ENCODE results near the gene SYNGR2. TPM values are rescaled to one million over a fixed set of nuclear protein-coding genes. Genes with fewer than 3 reads are reported as not detected.

The SYNGR2 gene
- total RNA-seq, 1 donor from 2014 or later: 44.1 TPM

GRCh38 chr17:78186692-78187595 lies 18.6 kb downstream of the SYNGR2 start, which contains the start of the genes AFMID and TK1:
AFMID (plus strand) TSS chr17:78187362; CDS start chr17:78187371, 9 bp downstream.
TK1 (minus strand) TSS chr17:78187052; CDS start chr17:78186994, 58 bp downstream.
- DNase-seq (ENCODE audit: low spot score): peak; percentile 99
- ATAC-seq: peak; percentile 80

DNA sequence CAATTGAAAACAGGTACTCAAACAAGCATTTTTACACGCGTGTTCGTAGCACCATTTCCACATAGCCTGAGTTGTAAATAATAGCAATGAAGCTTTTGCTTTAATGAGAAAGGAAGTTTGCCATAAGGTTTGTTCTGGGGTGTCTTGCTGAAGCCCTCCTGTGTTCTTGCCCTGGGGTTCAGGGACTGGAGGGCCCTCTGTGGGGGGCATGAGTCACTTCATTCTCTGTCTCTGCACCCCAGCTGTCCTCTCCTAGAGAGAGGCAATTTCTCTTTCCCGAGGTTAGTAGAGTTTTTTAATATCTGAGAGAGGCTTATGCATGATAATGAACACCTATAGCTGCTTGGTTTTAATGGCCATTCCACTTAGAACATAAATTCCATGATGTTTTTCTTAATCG lies 28.3 kb downstream of the SYNGR2 start:
- ATAC-seq (no peak), DNase-seq (ENCODE audit: low spot score) (no peak)

DNA sequence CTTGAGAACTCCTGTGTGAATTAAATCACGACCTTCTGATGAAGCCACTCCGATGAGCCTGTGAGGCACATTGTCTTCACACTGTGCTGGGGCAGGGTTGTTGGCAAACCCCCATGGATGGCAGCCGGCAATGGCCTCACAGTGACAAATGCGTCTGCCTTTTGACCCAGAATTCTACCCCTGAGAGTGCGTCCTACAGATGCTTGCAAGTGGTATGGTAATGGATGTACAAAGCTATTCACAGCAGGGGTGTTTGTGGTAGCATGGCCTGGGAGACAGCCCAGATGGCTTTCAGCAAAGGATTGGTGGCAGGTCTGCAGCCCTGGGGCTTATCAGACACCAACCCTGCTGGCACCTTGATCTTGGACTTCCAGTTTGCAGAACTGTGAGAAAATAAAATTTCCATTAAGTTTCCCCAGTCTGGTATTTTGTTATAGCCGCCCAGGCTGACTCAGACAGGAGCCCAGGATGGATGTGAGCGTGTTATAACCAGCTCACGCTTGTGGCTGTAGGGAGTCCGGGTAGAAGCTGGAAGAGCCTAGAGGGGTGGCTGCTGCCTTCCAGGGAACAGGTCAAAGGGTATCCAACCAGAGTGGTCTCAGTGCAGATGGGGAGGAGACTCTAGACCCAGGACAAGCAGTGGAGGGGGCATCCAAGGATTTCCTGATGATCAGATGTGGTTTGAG lies 28.9 kb downstream of the SYNGR2 start:
- peak; percentile 58 for ATAC-seq
- DNase-seq (ENCODE audit: low spot score): peak; percentile 73

- no peak for DNase-seq (ENCODE audit: low spot score)
Observed at GRCh38 chr17:78200451-78200850, 32.1 kb downstream of the SYNGR2 start.

DNA sequence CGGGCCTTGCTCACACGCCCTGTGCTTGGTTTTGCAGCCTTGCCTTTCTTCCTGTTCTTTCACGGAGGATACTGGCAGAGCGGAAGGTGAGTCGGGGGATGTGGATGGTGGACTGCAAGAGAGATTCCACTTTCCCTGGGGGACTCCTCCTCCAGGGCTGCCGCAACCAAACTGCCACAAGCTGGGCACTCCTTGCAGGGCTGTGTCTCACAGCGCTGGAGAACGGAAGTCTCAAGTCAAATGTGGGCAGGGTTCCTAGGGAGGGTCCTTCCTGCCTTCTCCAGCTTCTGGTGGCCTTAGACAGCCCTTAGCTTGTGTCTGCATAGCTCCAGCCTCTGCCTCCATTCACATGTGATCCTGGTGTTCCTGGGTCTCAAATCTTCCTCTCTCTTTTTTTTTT lies 34.3 kb downstream of the SYNGR2 start:
- no peak for ATAC-seq
- no peak for DNase-seq (ENCODE audit: low spot score)

More at GRCh38 chr17:78200451-78200850, 32.1 kb downstream of the SYNGR2 start:
- peak; percentile 51 for ATAC-seq

DNA sequence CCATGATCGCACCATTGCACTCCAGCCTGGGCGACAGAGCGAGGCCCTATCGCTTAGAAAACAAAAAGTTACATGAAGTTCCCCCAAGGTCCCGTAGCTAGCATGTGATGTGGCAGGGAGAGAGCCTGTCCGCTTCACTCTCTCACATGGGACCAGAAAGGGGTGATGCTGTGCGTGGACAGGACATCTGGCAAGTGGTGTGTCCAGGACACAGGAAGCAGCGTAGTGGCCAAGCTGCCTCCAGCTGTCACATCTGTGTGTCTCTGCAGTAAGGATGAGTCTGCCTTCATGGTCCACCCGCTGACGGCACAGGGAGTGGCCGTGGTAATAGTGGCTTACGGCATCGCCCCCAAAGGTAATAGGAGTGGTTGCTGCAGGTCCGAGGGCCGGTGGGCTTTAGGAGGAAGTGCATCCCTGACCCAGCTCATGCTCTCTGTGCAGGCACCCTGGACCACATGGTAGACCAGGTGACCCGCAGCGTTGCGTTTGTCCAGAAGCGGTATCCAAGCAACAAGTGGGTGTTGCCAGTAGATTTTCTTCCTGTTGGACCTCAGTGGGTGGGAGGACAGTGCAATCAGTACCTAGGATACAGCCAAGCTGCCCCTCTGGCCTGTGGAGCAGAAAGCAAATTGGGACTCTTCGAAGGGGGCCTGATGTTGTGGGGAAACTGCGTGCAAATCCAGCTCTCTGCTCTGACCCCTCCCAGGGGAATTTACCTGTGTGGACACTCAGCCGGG lies 36.2 kb downstream of the SYNGR2 start:
- DNase-seq (ENCODE audit: low spot score) (no peak), ATAC-seq (peak; percentile 7)

DNA sequence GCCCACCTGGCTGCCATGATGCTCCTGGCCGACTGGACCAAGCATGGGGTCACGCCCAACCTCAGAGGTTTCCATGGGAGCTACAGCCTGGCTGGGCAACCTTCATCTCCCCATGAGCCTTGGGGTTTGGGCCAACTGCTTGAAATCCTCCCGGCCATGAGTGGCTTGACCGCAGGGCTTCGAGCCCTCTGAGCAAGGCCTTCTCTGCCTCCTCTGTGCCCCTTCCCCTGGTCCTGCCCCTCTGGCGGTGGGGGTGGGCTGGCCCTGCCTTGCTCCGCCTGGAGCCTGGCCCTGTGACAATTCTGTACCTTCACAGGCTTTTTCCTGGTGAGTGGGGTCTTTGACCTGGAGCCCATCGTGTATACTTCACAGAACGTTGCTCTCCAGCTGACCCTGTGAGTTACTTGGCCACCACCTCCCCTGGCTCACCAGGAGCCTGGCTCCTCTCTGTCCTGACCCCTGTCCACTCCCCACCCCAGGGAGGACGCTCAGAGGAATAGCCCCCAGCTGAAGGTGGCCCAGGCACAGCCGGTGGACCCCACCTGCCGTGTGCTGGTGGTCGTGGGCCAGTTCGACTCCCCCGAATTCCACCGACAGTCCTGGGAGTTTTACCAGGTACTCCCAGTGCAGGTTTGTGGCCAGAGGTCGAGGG lies 36.9 kb downstream of the SYNGR2 start:
- ATAC-seq: peak; percentile 12
- DNase-seq (ENCODE audit: low spot score): no peak

DNA sequence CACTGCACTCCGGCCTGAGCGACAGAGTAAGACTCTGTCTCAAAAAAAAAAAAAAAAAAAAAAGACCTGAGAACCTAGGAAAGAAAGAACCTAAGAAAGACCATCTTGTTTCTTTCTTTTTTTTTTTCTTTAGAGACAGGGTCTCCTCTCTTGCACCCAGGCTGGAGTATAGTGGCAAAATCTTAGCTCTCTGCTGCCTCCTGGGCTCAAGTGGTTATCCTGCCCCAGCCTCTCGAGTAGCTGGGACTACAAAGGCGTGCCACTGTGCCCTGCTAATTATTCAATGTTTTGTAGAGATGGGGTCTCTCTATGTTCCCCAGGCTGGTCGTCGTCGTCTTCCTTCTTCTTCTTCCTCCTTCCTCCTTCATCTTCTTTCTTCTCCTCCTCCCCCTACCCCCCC lies 37.9 kb downstream of the SYNGR2 start:
- no peak for DNase-seq (ENCODE audit: low spot score)
- no peak for ATAC-seq

- ATAC-seq (no peak), DNase-seq (ENCODE audit: low spot score) (no peak)
Observed at GRCh38 chr17:78208486-78208885, 40.1 kb downstream of the SYNGR2 start.

DNA sequence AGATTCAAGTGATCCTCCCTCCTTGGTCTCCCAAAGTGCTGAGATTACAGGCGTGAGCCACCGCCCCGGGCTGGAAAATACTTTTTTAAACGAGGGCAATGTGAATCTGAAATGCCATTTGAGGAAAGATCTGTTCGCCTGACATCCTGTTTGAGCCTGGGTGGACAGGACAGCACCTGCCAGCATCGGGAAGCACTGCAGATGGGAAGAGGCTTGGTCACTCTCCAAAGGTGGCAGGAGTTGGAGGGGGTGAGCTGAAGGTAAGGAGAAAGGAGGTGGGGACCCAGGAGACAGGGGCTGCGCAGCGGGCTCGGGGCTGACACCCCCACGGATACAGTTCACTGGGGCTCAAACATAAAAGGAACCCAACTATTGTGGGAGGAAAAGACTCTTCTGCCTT lies 41.7 kb downstream of the SYNGR2 start:
- DNase-seq (ENCODE audit: low spot score) (no peak), ATAC-seq (no peak)

GRCh38 chr17:78211032-78211431 lies 42.7 kb downstream of the SYNGR2 start:
- ATAC-seq: no peak

DNA sequence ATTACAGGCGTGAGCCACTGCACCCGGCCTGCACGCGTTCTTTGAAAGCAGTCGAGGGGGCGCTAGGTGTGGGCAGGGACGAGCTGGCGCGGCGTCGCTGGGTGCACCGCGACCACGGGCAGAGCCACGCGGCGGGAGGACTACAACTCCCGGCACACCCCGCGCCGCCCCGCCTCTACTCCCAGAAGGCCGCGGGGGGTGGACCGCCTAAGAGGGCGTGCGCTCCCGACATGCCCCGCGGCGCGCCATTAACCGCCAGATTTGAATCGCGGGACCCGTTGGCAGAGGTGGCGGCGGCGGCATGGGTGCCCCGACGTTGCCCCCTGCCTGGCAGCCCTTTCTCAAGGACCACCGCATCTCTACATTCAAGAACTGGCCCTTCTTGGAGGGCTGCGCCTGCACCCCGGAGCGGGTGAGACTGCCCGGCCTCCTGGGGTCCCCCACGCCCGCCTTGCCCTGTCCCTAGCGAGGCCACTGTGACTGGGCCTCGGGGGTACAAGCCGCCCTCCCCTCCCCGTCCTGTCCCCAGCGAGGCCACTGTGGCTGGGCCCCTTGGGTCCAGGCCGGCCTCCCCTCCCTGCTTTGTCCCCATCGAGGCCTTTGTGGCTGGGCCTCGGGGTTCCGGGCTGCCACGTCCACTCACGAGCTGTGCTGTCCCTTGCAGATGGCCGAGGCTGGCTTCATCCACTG lies 45.8 kb downstream of the SYNGR2 start, which contains the start of gene BIRC5:
TSS of gene BIRC5 (plus strand) at position 238 of the 690 bp plus-strand sequence. CDS start at position 302, 64 bp downstream.
- peak; percentile 87 for DNase-seq (ENCODE audit: low spot score)
- ATAC-seq: peak; percentile 99

More at GRCh38 chr17:78211032-78211431, 42.7 kb downstream of the SYNGR2 start:
- DNase-seq (ENCODE audit: low spot score): no peak

GRCh38 chr17:78214706-78215061 lies 46.3 kb downstream of the SYNGR2 start:
- DNase-seq (ENCODE audit: low spot score) (no peak), ATAC-seq (no peak)

- ATAC-seq (no peak), DNase-seq (ENCODE audit: low spot score) (no peak)
Observed at GRCh38 chr17:78219396-78220150, 51.2 kb downstream of the SYNGR2 start.

Other genes starting within 250 kb of the SYNGR2 start
- 11.0 TPM for gene TNRC6C, start 209.9 kb upstream of the SYNGR2 start, total RNA-seq
- gene TMC6, start 39.8 kb upstream of the SYNGR2 start, total RNA-seq: 14.6 TPM
- gene TMC8, start 37.8 kb upstream of the SYNGR2 start, total RNA-seq: 3.9 TPM
- not detected for gene C17orf99, start 22.2 kb upstream of the SYNGR2 start, total RNA-seq
- gene TK1, start 18.5 kb downstream of the SYNGR2 start, total RNA-seq: 2.6 TPM
- 145 TPM for gene AFMID, start 18.8 kb downstream of the SYNGR2 start, total RNA-seq
- 0.88 TPM for gene BIRC5, start 45.7 kb downstream of the SYNGR2 start, total RNA-seq
- not detected for gene TMEM235, start 63.0 kb downstream of the SYNGR2 start, total RNA-seq
- 2.7 TPM for gene SOCS3, start 191.5 kb downstream of the SYNGR2 start, total RNA-seq
- 9.1 TPM for gene PGS1, start 210.1 kb downstream of the SYNGR2 start, total RNA-seq